ENCODE measurements around the gene AGAP1.

DNA sequence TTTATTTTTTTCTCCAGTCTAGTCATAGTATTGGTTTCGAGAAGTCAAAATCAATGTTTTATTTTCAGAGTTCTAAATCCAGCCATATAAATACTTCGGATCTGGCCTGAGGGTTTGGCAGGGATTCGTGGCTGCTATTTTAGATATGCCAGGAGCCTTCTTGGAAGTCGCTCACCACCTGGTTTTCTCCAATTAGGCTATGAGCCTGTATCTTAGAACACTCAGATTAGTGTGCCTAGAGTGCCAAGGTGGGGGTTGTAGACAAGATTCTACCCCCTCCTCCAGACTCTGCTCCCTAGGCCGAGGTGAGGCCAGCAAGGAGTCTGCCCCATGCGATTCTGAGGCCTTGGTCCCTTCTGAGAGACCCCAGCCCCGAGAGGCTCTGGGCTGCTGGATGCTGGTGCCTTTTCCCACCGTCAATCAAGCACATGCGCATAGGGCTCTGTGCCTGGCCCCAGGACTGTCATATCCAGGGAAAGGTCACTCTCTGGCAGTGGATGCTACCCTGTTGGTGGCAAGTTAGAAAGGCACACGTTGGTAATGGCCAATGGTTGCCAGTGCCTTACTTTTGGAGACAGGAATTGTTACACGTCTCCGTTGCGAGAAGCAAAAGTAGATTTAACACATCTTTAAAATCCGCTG is 197.1 kb downstream of the AGAP1 start:
- TF ChIP-seq CTCF (IDR thresholded peaks at IDR 0.05) (no peak), POLR2A (IDR thresholded peaks at IDR 0.05) (no peak)

Measured in vagina (tissue), 2 donors.